DND-41 (cell line): ENCODE measurements around the gene ASTN1.

Experiments
- ATAC-seq: fragments of 200-7000 bp; cut with Tn5 transposase; 3 replicates; pipeline ENCODE4 v1.9.1; 2021; ENCODE audit warnings: low read depth; ENCODE audit not compliant: insufficient read depth
- DNase-seq: peaks from one replicate; pipeline ENCODE4 v3.0.0-alpha.2; 2020
- H2AFZ ChIP-seq: 2 replicates; pipeline ENCODE4 v1.6.0; 2012; ENCODE audit warnings: low read depth, low read length
- H3K27ac ChIP-seq: 2 replicates; pipeline ENCODE4 v1.5.1; 2012; ENCODE audit warnings: low read length, inconsistent platforms
- H3K27me3 ChIP-seq: fragments of 200-600 bp; sonication (generic); 2 replicates; pipeline ENCODE4 v1.6.0; 2012; ENCODE audit warnings: low read length, mild to moderate bottlenecking, inconsistent platforms; ENCODE audit not compliant: insufficient read depth, poor library complexity
- H3K36me3 ChIP-seq: 2 replicates; pipeline ENCODE4 v1.5.1; 2012; ENCODE audit warnings: low read length, inconsistent platforms; ENCODE audit not compliant: insufficient read depth
- H3K4me1 ChIP-seq: 2 replicates; pipeline ENCODE4 v1.5.1; 2012; ENCODE audit warnings: mild to moderate bottlenecking, low read length; ENCODE audit not compliant: insufficient read depth
- H3K4me2 ChIP-seq: 2 replicates; pipeline ENCODE4 v1.6.0; 2012; ENCODE audit warnings: mild to moderate bottlenecking, moderate library complexity, low read length, inconsistent platforms; ENCODE audit not compliant: insufficient read depth
- H3K4me3 ChIP-seq, 2 experiments: fragments of 200-600 bp in 1 of 2; shearing (Covaris generic) in 1 of 2; 2 replicates each; pipeline ENCODE4 v1.5.1; 2012 to 2016; ENCODE audit warnings: inconsistent platforms in 2 of 2, low read length in 2 of 2, mild to moderate bottlenecking in 2 of 2, low read depth in 1 of 2, moderate library complexity in 1 of 2
- H3K79me2 ChIP-seq: 2 replicates; pipeline ENCODE4 v1.6.0; 2012; ENCODE audit warnings: low read length, inconsistent platforms; ENCODE audit not compliant: insufficient read depth
- H3K9ac ChIP-seq: 2 replicates; pipeline ENCODE4 v1.6.0; 2012; ENCODE audit warnings: low read depth, mild to moderate bottlenecking, inconsistent platforms, low read length, moderate library complexity
- H3K9me3 ChIP-seq: 2 replicates; pipeline ENCODE4 v1.5.1; 2012; ENCODE audit warnings: low read length, moderate library complexity, mild to moderate bottlenecking, inconsistent platforms; ENCODE audit not compliant: insufficient read depth, severe bottlenecking
- H4K20me1 ChIP-seq: 2 replicates; pipeline ENCODE4 v1.6.0; 2012; ENCODE audit warnings: low read length; ENCODE audit not compliant: insufficient read depth
- CTCF ChIP-seq: IDR thresholded peaks from 2 replicates; pipeline ENCODE4 v1.5.1; 2012; ENCODE audit warnings: borderline replicate concordance, low read length, moderate library complexity, mild to moderate bottlenecking; ENCODE audit not compliant: poor library complexity, severe bottlenecking; ENCODE audit errors: extremely low read depth
- EZH2 ChIP-seq: IDR thresholded peaks from 3 replicates; pipeline ENCODE4 v1.6.1; 2012; ENCODE audit warnings: borderline replicate concordance, low read depth, mild to moderate bottlenecking, moderate library complexity, low read length, inconsistent platforms; ENCODE audit not compliant: severe bottlenecking

The ASTN1 gene

DNA sequence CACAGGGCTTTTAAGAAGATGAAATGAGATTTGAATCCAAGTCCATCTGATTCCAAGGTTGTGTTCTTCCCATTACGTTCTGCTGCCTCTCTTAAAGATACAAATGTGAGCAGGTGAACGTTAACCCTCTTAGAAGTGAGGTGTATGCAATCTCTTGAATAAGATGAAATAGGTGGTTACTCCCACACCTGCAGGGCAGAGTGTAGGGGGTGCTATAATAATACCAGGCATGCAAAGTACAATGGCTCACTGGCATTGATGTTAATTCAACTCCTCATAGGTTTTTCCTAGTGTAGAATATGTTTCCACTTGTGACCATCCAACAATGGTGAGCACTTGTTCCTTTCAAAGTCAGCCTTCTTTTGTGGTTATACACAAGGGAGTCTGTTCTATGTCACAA lies 163.0 kb downstream of the ASTN1 start:
- TF ChIP-seq CTCF (no peak), EZH2 (no peak)
- H3K4me2 ChIP-seq, result no peak overlapping the region
- ATAC-seq (no peak), DNase-seq (no peak)
- no peaks in the 10 kb centered on the region for H3K36me3 ChIP-seq
- H3K9me3 ChIP-seq, result no peaks in the 10 kb centered on the region
- no peaks in the 10 kb centered on the region for H3K27me3 ChIP-seq
- H3K79me2 ChIP-seq, result no peaks in the 10 kb centered on the region
- H3K27ac ChIP-seq, result no peak overlapping the region
- H3K9ac ChIP-seq, result no peak overlapping the region
- H3K4me1 ChIP-seq, result no peaks in the 10 kb centered on the region
- no peak overlapping the region for H3K4me3 ChIP-seq
- H4K20me1 ChIP-seq, result no peaks in the 10 kb centered on the region
- no peak overlapping the region for H2AFZ ChIP-seq

GRCh38 chr1:176998183-176998795 lies 166.2 kb downstream of the ASTN1 start:
- no peaks in the 10 kb centered on the region for H3K9me3 ChIP-seq
- no peaks in the 10 kb centered on the region for H3K79me2 ChIP-seq
- DNase-seq (no peak), ATAC-seq (no peak)
- H3K4me3 ChIP-seq, result no peak overlapping the region
- H3K36me3 ChIP-seq, result no peaks in the 10 kb centered on the region
- no peak overlapping the region for H2AFZ ChIP-seq
- H3K9ac ChIP-seq, result no peak overlapping the region
- TF ChIP-seq EZH2 (no peak), CTCF (no peak)
- H3K27ac ChIP-seq, result no peak overlapping the region
- H3K27me3 ChIP-seq, result no peaks in the 10 kb centered on the region
- no peaks in the 10 kb centered on the region for H3K4me1 ChIP-seq
- H3K4me2 ChIP-seq, result no peak overlapping the region
- no peaks in the 10 kb centered on the region for H4K20me1 ChIP-seq

DNA sequence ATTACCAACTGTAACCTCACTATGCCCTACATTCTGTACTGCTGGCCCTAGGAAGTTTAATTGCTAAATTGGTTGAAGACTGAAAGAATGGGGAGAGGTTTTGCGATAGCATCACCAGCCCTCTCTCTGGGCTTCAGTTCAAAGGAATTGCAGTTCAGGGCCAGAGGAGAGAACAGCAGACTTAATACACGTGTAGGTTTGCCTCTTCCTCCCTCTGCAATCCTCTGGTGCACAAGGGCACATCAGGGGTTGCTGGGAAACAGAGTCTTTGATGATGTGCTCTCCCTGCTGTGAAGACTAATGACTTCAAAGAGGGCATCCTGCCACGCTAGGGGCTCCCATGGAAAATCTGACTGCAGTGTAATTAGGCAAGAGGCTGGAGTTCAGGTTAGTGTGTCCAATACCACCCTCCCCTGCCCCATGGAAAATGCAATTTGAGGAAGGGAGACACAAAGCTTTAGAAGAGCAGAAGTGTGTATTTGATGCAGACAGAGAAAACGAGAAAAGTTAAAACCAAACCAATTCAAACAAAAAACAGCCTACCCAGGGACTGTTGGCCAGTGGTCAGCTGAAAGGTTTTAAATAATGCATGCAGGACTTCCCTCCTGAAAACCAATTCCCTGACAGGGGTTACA lies 167.9 kb downstream of the ASTN1 start:
- no peak overlapping the region for H3K4me2 ChIP-seq

More for the DNA sequence above, 167.9 kb downstream of the ASTN1 start:
- Histone ChIP-seq H3K4me1 (no peaks in the 10 kb centered on the region), H3K79me2 (no peaks in the 10 kb centered on the region), H3K27ac (no peak overlapping the region), H3K9ac (no peak overlapping the region), H3K27me3 (no peaks in the 10 kb centered on the region), H3K9me3 (no peaks in the 10 kb centered on the region), H3K4me3 (no peak overlapping the region), H3K36me3 (no peaks in the 10 kb centered on the region), H2AFZ (no peak overlapping the region), H4K20me1 (no peaks in the 10 kb centered on the region)
- no peak for ATAC-seq
- no peak for TF ChIP-seq CTCF
- TF ChIP-seq EZH2, result no peak
- no peak for DNase-seq
